GM13977 (cell line): ENCODE measurements around the gene CNOT1.

ENCODE experiments used
- DNase-seq: peaks from one replicate; pipeline ENCODE4 v3.0.0; 2012; ENCODE audit warnings: low spot score
- in situ Hi-C: fragments of 300-500 bp; cut with MboI; formaldehyde crosslinking; loops from one replicate; pipeline ENCODE4 v1.12.0; 2022; ENCODE audit warnings: low sequenced_read_pairs, low pct_unique_long_range_greater_than_20kb, mixed read lengths, inconsistent platforms; ENCODE audit not compliant: unreplicated experiment
- TF ChIP-seq, protein P1 (sequence below): IDR thresholded peaks from 2 replicates; pipeline ENCODE4 v1.5.1; 2012; ENCODE audit warnings: mild to moderate bottlenecking, control low read depth; ENCODE audit not compliant: insufficient read depth; ENCODE audit errors: extremely low read depth, missing control alignments

Gene CNOT1

DNA sequence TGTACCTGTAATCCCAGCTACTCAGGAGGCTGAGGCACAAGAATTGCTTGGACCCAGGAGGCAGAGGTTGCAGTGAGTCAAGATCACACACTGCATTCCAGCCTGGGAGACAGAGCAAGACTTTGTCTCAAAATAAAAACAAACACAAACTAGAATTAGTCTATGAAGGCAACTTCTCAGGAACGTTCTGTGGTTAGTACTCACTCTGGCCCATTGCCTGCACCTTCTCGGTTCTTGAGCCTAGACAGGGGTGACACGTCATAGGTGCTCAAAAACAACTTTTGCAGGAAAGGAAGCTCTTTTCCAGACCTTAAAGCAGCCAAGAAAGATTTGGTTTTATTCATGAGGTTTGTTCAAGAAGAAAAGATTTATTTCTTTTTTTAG lies 22.3 kb upstream of the CNOT1 start:
- DNase-seq: no peak
- in situ Hi-C loops: no loop called here
- TF ChIP-seq, protein P1, sequence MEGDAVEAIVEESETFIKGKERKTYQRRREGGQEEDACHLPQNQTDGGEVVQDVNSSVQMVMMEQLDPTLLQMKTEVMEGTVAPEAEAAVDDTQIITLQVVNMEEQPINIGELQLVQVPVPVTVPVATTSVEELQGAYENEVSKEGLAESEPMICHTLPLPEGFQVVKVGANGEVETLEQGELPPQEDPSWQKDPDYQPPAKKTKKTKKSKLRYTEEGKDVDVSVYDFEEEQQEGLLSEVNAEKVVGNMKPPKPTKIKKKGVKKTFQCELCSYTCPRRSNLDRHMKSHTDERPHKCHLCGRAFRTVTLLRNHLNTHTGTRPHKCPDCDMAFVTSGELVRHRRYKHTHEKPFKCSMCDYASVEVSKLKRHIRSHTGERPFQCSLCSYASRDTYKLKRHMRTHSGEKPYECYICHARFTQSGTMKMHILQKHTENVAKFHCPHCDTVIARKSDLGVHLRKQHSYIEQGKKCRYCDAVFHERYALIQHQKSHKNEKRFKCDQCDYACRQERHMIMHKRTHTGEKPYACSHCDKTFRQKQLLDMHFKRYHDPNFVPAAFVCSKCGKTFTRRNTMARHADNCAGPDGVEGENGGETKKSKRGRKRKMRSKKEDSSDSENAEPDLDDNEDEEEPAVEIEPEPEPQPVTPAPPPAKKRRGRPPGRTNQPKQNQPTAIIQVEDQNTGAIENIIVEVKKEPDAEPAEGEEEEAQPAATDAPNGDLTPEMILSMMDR: no peak

DNA sequence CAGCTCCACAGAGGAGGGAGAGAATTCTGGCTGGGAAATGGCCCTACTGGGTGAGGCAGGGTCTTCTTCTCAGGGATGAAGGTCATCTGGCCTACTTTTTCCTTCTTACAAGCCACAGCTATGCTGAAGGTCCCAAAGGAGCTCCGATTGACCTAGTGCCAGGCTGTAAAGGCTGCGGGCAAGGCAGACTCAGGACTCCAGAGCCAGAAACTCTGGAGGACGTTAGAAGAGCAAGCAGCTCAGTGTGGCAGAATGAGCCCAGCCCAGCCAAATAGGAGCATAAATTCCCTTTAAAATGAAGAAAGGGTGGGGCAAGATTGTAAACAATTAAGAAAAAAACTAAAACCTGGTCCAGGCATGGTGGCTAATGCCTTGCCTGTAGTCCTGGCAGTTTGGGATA lies 20.1 kb upstream of the CNOT1 start:
- in situ Hi-C loops: no loop called here
- no peak for DNase-seq
- TF ChIP-seq, protein P1: no peak

DNA sequence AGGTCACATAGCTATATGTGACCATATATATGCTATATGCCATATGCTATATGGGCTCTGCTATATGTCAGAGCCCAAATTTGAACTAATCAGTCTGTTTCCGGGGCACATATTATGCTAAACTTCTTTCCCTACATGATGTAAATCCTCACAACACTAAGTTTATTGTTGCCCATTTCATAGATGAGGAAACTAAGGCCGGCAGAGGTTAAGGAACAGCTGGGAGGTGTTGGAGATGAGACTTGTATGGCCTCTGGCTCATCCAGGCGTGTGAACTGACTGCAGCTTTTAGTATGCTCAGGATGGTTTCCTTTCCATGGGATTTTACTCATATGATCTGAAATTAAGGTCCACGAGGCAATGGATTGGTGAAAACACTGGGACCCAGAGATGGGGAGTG lies 17.5 kb upstream of the CNOT1 start:
- no peak for DNase-seq
- TF ChIP-seq, protein P1: no peak
- in situ Hi-C loops: no loop called here

DNA sequence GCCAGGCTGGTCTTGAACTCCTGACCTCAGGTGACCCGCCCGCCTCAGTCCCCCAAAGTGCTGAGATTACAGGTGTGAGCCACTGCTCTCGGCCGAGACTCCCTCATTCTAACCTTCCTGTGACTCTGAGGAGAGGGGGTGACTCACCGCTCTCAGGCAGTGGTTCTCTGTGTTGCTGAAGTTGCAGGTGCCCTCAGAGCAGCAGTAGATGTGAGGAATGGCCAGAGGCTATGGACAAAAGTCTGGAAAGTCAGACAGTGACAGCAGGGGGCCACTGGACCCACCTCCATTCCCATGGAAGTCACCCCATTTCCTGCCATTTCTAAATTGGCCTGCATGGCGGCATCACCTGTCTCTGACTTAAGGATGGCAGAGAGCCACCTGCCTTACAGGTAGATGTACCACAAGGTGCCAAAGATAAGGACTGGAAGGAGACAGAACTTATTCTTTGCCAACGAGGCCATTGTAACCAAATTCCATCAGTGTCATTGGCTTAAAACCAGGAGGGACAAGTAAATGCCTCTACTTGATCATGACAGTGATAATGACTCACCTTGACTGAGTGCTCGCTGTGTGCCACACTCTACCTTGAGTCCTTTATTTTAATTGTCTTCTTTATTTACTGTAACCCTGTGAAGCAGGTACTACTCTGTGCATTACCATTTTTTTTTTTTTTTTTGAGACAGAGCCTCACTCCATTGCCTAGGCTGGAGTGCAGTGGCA lies 15.3 kb upstream of the CNOT1 start:
- in situ Hi-C loops: no loop called here
- DNase-seq: no peak
- TF ChIP-seq, protein P1: no peak

DNA sequence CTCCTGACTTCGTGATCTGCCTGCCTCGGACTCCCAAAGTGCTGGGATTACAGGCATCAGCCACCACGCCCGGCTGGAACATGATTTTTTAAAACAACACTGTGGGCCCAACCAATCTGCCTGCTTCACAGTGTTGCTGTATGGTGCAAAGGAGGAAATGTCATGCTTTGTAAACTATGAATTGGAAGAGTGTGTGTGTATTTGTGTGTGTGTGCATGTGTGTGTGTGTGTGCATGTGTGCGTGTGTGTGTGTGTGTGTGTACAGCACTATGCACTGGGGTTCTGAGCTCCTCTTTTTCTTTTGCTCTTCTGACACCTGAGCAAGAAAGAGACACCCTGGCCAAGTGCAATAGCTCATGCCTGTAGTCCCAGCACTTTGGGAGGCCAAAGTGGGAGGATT lies 14.5 kb upstream of the CNOT1 start:
- in situ Hi-C loops: no loop called here
- no peak for DNase-seq
- TF ChIP-seq, protein P1: no peak

DNA sequence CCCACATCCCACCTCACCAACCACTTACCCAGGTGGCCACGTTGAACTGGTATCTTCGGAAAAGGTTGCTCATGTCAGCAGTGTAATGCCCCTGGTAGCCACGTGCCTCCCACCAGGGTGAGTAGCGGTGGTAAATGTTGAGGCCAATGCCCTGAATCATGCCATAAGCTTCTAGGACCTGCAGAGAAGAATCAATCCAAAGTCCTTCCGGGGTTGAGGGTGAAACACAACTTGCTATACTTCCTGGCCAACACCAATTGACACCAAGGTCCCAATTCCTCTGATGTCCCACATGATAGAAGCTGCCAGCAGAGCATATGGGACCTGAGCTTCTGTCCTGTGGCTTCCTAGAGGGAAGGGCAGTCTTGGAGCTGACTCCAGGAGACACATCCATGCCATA lies 11.3 kb upstream of the CNOT1 start:
- no peak for DNase-seq
- in situ Hi-C loops: no loop called here
- TF ChIP-seq, protein P1: no peak

DNA sequence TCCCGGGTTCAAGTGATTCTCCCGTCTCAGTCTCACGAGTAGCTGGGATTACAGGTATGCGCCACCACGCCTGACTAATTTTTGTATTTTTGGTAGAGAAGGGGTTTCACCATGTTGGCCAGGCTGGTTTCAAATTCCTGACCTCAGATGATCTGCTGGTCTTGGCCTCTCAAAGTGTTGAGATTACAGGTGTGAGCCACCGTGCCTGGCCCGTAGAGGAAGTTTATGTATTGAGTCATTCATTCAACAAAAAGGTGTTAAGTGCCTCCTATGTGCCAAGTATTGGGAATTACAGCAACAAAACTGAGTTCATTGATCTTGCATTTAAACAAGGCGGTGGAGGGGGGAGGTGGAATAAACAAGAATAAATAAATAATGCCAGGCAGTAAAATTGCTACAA lies 10.2 kb upstream of the CNOT1 start:
- TF ChIP-seq, protein P1: no peak
- no peak for DNase-seq
- in situ Hi-C loops: no loop called here
